Choroid plexus epithelial cell (primary cell): Measurements from ENCODE around the gene CXCL6.
A peak's percentile ranks its signal among the peaks of the same experiment; 100 is the strongest.

ENCODE experiments used
- DNase-seq: peaks from one replicate; pipeline ENCODE4 v3.0.0-alpha.2; 2010; ENCODE audit warnings: low read depth
- H3K4me3 ChIP-seq: 2 replicates; pipeline ENCODE4 v1.5.1; 2011; ENCODE audit warnings: low read depth, mild to moderate bottlenecking, control low read depth, low read length, moderate library complexity
- CTCF ChIP-seq: conservative IDR thresholded peaks from 2 replicates; pipeline ENCODE4 v1.5.1; 2011; ENCODE audit warnings: low read depth, mild to moderate bottlenecking, control low read depth, inconsistent platforms, low read length, moderate library complexity

CXCL6 gene

GRCh38 chr4:73850261-73850970 is 13.9 kb downstream of the CXCL6 start:
- DNase-seq: no peak
- TF ChIP-seq CTCF: no peak
- H3K4me3 ChIP-seq: no peak overlapping the region

GRCh38 chr4:73851293-73851692 is 14.8 kb downstream of the CXCL6 start:
- no peak for DNase-seq
- H3K4me3 ChIP-seq: no peak overlapping the region
- TF ChIP-seq CTCF: no peak

- peak overlapping the region; percentile 44 for H3K4me3 ChIP-seq
- DNase-seq: peak; percentile 78
- TF ChIP-seq CTCF: no peak
Observed at GRCh38 chr4:73852771-73853170, 16.3 kb downstream of the CXCL6 start.

- peak; percentile 54 for TF ChIP-seq CTCF
- DNase-seq: peak; percentile 57
- peak within 1 kb of the TSS; percentile 44 for H3K4me3 ChIP-seq
Observed at GRCh38 chr4:73853246-73853704, 16.8 kb downstream of the CXCL6 start, which contains the start of gene PF4V1. TSS of gene PF4V1 (plus strand) at chr4:73853296. CDS start at chr4:73853363, 67 bp downstream.

GRCh38 chr4:73853718-73854473 is 17.4 kb downstream of the CXCL6 start:
- peak overlapping the region; percentile 44 for H3K4me3 ChIP-seq
- DNase-seq: no peak
- TF ChIP-seq CTCF: no peak

- no peak for TF ChIP-seq CTCF
- H3K4me3 ChIP-seq: no peak overlapping the region
- DNase-seq: peak; percentile 56
Observed at GRCh38 chr4:73855406-73855805, 18.9 kb downstream of the CXCL6 start.

- H3K4me3 ChIP-seq: no peak overlapping the region
- DNase-seq: peak; percentile 88
- TF ChIP-seq CTCF: no peak
Observed at GRCh38 chr4:73856518-73856917, 20.0 kb downstream of the CXCL6 start.
